Muscle layer of duodenum (tissue), 2 donors: ENCODE data around the gene KCNT1.
A peak's percentile ranks its signal among the peaks of the same experiment; 100 is the strongest.

Source experiments
- H3K27ac ChIP-seq: one replicate; pipeline ENCODE4 v1.7.0; 2013; ENCODE audit warnings: mild to moderate bottlenecking, low read length
- H3K27me3 ChIP-seq: one replicate; pipeline ENCODE4 v1.7.0; 2013; ENCODE audit warnings: low read depth, mild to moderate bottlenecking, control low read depth, low read length
- H3K36me3 ChIP-seq, 2 donors: one replicate each; pipeline ENCODE4 v1.7.0; 2013; ENCODE audit warnings: low read length in 2 of 2, control low read depth in 1 of 2, mild to moderate bottlenecking in 1 of 2; ENCODE audit not compliant: insufficient read depth in 2 of 2, control insufficient read depth in 1 of 2
- H3K4me1 ChIP-seq, 2 donors: one replicate each; pipeline ENCODE4 v1.7.0; 2013; ENCODE audit warnings: low read length in 2 of 2, mild to moderate bottlenecking in 2 of 2, control low read depth in 1 of 2, moderate library complexity in 1 of 2; ENCODE audit not compliant: insufficient read depth in 2 of 2, control insufficient read depth in 1 of 2
- H3K4me3 ChIP-seq, 2 donors: one replicate each; pipeline ENCODE4 v1.7.0; 2013; ENCODE audit warnings: low read length in 2 of 2, low read depth in 1 of 2, mild to moderate bottlenecking in 1 of 2
- H3K9me3 ChIP-seq, 2 donors: one replicate each; pipeline ENCODE4 v1.7.0; 2013; ENCODE audit warnings: low read length in 2 of 2, control low read depth in 1 of 2, mild to moderate bottlenecking in 1 of 2; ENCODE audit not compliant: control insufficient read depth in 1 of 2
- donor health status: healthy.

The KCNT1 gene

GRCh38 chr9:135701067-135701958 is 672 bp upstream of the KCNT1 start:
- Histone ChIP-seq H3K4me1 (peaks cover 0 to 10% of the 10 kb centered on the region in 2 donors), H3K4me3 (peak overlapping the region in 1 of 2 donors; percentile 6), H3K36me3 (no peaks in the 10 kb centered on the region), H3K9me3 (no peaks in the 10 kb centered on the region), H3K27ac (no peak overlapping the region), H3K27me3 (peaks cover 5% of the 10 kb centered on the region)

DNA sequence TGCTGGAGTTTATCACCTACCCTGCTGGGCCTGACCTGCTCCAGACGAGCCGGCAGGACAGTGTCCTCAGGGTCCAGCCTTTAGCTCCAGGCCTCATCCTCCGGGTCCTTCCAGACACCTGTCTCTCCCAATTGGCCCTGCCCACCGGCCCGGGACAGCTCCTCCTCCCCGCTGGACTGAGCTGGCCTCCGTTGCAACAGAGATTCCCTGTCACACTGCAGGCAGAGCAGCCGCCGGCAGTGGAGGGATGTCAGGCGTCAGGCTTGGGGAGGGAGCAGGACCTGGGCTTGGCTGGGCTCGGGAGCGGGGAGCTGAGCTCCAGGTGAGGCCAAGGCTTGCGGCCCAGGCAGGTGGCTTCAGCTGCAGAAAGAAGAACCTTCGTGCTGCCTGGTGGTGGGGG is 1.7 kb downstream of the KCNT1 start:
- Histone ChIP-seq H3K4me3 (no peak overlapping the region), H3K4me1 (peaks cover 0 to 10% of the 10 kb centered on the region in 2 donors), H3K9me3 (no peaks in the 10 kb centered on the region), H3K27me3 (peaks cover 5% of the 10 kb centered on the region), H3K27ac (no peak overlapping the region), H3K36me3 (no peaks in the 10 kb centered on the region)

- Histone ChIP-seq H3K27me3 (peaks cover 5% of the 10 kb centered on the region), H3K4me3 (no peak overlapping the region), H3K9me3 (no peaks in the 10 kb centered on the region), H3K36me3 (no peaks in the 10 kb centered on the region), H3K27ac (no peak overlapping the region), H3K4me1 (peaks cover 0 to 10% of the 10 kb centered on the region in 2 donors)
These were observed 2.5 kb downstream of the KCNT1 start for GRCh38 chr9:135704483-135704882.

DNA sequence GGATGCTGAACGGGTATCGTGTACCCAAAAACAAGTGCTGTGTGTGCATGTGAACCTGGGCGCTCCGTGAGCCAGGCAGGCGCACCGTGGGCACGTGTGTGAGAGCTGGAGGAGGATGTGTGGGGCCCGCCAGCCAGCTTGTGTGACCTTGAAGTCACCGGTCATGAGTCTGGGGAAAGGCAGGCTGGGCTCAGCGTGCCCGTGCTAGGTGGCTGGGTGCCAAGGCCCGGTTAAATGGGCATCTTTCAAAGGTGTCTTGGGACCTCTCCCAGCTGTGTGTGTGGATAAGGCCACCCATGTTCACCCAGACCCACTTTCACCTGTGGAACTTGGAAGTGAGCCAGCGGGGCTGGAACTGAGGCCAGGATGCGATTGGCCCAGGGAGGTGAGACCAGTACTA is 3.4 kb downstream of the KCNT1 start:
- Histone ChIP-seq H3K27me3 (peaks cover 5% of the 10 kb centered on the region), H3K9me3 (no peaks in the 10 kb centered on the region), H3K4me3 (no peak overlapping the region), H3K36me3 (no peaks in the 10 kb centered on the region), H3K4me1 (peaks cover 0 to 10% of the 10 kb centered on the region in 2 donors), H3K27ac (no peak overlapping the region)

DNA sequence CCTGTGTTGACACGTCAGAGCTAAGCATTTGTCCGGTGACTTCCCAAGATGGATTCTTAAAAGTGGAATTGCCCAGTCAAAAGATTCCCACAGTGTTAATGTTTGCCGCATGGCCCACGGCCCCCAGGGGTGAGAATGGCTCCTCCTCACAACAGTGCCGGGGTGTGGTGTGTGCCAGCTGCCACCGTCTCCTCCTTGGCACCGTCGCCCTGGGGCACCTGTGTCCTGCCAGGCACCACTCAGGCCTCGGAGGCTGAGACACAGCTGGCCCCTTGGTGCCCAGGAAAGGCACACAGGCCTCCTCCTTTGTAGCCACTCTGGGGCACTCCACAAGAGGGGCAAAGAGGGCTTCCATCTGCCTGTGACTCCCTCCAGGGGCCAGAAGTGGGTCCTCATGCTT is 4.3 kb downstream of the KCNT1 start:
- H3K27me3 ChIP-seq: peaks cover 5% of the 10 kb centered on the region
- H3K4me3 ChIP-seq: no peak overlapping the region
- H3K9me3 ChIP-seq: no peaks in the 10 kb centered on the region
- H3K4me1 ChIP-seq: peaks cover 0 to 10% of the 10 kb centered on the region in 2 donors
- H3K27ac ChIP-seq: no peak overlapping the region
- H3K36me3 ChIP-seq: no peaks in the 10 kb centered on the region

GRCh38 chr9:135707252-135708138 is 5.5 kb downstream of the KCNT1 start:
- Histone ChIP-seq H3K4me3 (no peak overlapping the region), H3K27me3 (peaks cover 5% of the 10 kb centered on the region), H3K9me3 (no peaks in the 10 kb centered on the region), H3K36me3 (no peaks in the 10 kb centered on the region), H3K27ac (no peak overlapping the region), H3K4me1 (peaks cover 0 to under 1% of the 10 kb centered on the region in 2 donors)

DNA sequence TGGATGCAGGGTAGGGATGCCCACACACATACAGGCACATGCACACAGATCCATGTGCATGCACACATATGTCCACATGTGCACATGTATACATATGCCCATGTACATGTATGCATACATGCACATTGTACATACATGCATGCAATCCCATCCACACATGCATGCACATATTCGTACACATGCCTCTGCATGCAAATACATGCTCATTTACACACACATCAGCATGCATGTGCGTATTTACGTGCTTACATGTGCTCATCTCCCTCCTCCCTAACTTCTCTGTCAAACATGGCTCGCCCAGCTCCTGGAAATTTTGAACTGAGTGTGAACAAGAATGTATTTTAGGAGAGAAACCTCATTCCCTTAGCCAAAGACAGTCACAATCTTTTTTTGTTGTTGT is 6.2 kb downstream of the KCNT1 start:
- Histone ChIP-seq H3K36me3 (no peaks in the 10 kb centered on the region), H3K9me3 (no peaks in the 10 kb centered on the region), H3K4me1 (no peaks in the 10 kb centered on the region), H3K4me3 (no peak overlapping the region), H3K27ac (no peak overlapping the region), H3K27me3 (peaks cover 5% of the 10 kb centered on the region)

- peaks cover 11% of the 10 kb centered on the region for H3K27me3 ChIP-seq
These were observed 9.4 kb downstream of the KCNT1 start for GRCh38 chr9:135711391-135711790.

GRCh38 chr9:135711881-135712280 is 9.9 kb downstream of the KCNT1 start:
- Histone ChIP-seq H3K4me1 (no peaks in the 10 kb centered on the region), H3K36me3 (no peaks in the 10 kb centered on the region), H3K27ac (no peak overlapping the region), H3K9me3 (no peaks in the 10 kb centered on the region), H3K27me3 (peaks cover 11% of the 10 kb centered on the region), H3K4me3 (no peak overlapping the region)

More at GRCh38 chr9:135711391-135711790, 9.4 kb downstream of the KCNT1 start:
- Histone ChIP-seq H3K27ac (no peak overlapping the region), H3K4me1 (no peaks in the 10 kb centered on the region), H3K4me3 (no peak overlapping the region), H3K9me3 (no peaks in the 10 kb centered on the region), H3K36me3 (no peaks in the 10 kb centered on the region)

GRCh38 chr9:135712613-135713295 is 10.8 kb downstream of the KCNT1 start:
- no peaks in the 10 kb centered on the region for H3K36me3 ChIP-seq
- H3K4me3 ChIP-seq: no peak overlapping the region
- H3K9me3 ChIP-seq: no peaks in the 10 kb centered on the region
- peaks cover 11% of the 10 kb centered on the region for H3K27me3 ChIP-seq
- H3K4me1 ChIP-seq: no peaks in the 10 kb centered on the region
- no peak overlapping the region for H3K27ac ChIP-seq
